Hepatocyte (in vitro differentiated cells): Measurements from ENCODE around the gene UPF2.

ENCODE experiments used
- CTCF ChIP-seq: fragments of 200-600 bp; sonication (generic); IDR thresholded peaks from 2 replicates; pipeline ENCODE4 v1.5.1; 2016; ENCODE audit warnings: antibody characterized with exemption, mild to moderate bottlenecking; ENCODE audit not compliant: poor library complexity
- EZH2 ChIP-seq: fragments of 200-600 bp; sonication (generic); IDR thresholded peaks from 2 replicates; pipeline ENCODE4 v1.6.1; 2016; ENCODE audit warnings: antibody characterized with exemption, mild to moderate bottlenecking, borderline replicate concordance
- EZH2phosphoT487 ChIP-seq: fragments of 200-600 bp; sonication (generic); IDR thresholded peaks from one replicate; pipeline ENCODE4 v1.6.1; 2018; ENCODE audit warnings: antibody characterized with exemption, mild to moderate bottlenecking, low read depth, moderate library complexity; ENCODE audit not compliant: unreplicated experiment, severe bottlenecking

GRCh38 chr10:11913079-11913641 is 129.4 kb downstream of the UPF2 start:
- TF ChIP-seq CTCF (no peak), EZH2 (no peak), EZH2phosphoT487 (no peak)
